ENCODE results near the gene MYLK3.
"Not testable (repeated sequence)": the region's sequence is repeated elsewhere in the genome, so short reads cannot be mapped to it uniquely, and the experiment has no call there.

Gene MYLK3

DNA sequence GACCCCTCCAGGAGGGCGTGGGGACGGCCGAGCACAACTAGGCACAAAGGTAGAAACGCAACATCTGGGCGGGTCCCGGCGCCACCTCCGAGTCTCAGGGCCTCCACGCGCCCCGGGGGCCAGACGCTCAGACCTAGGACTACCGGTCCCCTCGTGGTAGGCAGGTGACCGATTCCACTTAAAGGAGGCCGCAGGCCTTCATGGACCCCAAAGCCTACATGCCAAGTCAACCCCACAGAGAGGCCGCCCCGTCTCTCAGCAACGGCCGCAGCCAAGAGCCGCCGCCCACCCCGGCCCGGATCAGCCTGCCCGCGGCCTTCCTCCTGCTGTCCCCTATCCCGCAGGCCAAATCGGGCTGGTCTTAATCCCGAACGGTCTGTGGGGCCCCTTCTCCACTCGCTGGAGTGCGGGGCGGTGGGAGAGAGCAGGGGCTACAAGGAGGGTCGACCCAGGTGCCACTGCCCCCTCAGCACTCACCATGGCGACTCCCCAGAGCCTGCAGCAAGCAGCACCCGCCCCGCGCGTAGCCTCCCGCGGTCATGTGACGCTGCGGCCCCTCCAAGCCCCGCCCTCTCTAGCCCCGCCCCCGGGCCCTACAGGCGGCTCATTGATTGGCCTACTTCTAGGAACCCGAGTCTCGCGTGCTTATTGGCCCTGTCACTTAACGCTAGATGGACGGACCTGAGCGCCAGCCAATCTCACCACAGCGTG, 59.3 kb downstream of the MYLK3 start, which contains the start of gene VPS35:
Gene VPS35 (minus strand): TSS at position 525 of the 711 bp plus-strand sequence. CDS start 45 bp downstream, at position 480.
- DNase-seq = peak; percentile 98

DNA sequence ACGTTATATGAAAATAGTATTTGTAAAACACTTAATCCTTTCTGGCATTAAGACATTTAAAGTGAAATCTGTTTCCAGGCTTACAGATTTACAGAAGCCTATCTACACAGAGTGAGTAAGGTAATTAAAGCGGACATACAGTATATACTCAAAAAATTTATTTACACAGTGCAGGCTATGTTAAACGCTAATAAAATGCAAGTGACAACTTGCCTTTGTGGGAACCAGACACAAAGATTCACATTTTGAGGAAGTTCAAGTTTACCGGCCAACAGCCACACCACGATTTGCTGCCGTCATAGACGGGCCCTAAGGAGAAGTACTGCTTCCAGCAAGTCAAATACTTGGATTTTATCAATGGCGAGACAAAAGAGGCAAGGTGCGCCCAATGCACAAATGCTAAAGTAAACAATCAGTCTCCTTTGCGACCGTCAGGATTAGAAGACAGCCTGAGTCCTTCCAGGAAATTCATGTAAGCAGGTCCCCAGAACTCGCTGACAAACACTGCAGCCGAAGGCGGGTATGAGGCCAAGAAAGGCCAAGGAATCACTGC, 60.0 kb downstream of the MYLK3 start:
- no peak for DNase-seq

DNA sequence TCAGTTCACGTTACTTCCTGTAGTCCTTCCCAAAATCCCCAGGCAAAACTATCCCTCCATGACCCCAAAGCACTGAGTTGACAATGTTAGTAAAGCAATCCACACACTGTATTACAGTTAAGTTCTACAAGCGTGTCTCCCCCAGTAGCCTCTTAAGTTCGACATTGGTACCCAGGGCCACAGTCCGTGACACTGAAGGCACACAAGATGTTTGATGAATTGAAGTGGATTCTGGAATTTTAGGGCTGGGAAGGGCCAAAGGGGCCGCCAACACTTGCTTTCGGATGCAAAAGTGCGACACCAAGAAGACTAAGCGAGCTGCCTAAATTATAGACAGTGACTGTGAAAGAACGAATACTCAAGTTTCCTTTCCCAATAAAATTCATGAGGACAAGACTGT, 60.7 kb downstream of the MYLK3 start:
- DNase-seq = no peak

DNA sequence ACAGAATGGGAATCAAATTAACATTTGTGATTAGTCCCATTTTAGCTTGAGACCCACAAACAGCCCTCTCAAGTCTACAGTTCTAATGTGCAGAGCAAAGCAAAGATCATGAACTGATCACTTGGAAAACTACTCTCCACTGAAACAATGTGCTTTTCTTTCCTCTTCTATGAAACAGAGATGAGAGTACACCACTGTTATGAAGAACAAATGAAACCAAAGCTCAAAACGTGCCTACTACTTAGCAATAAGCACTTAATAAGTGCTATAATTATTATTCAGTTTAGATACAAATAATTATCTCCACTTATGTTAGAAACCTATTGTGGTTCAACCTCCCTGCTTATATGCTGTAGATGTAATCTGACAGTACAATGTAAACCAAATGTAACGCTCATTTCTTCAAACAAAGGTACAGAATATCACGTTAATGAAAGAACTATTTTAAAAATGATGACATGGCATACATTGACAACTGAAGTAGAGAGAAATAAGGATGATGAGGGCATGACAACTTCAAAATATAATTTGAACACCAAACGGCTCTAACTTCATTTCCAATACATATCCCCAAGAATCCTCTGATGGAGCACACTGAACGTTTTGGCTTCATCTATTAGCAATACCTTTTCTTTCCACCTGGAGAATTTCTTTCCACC, 61.2 kb downstream of the MYLK3 start:
- no peak for DNase-seq

DNA sequence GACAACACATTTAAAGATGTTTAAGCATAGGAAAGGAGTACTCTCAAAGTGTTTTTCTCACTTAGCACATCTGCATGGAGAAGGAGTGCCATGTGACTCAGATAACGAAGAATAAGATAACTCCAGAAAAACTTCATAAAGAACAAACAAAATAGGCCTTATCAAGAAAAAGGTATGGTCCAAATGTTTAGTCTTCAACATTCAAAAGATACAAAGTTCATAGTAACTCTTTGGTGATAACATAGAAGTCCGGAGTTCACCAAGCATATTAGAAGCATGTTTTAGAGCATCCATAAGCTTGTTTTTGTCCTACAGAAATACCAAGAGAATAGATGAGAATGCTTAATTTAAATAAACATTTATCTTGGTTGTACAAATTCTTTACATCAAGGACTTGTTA, 66.3 kb downstream of the MYLK3 start:
- DNase-seq = not testable (repeated sequence)

DNA sequence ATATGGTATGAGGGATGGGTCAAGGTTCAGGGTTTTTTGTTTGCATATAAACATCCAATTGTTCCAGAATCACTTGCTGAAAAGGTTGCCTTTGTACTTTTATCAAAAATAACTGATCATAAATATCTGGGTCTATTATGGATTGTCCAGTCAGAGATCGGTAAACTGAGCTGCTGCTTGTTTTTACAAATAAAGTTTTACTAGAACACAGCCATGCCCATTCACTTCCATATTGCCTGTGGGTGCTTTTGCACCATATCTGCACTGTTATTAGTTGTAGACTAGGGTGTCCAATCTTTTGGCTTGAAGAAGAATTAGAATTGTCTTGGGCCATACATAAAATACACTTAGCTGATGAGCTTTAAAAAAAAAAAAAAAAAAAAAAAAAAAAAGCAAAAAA, 70.2 kb downstream of the MYLK3 start:
- not testable (repeated sequence) for DNase-seq

DNA sequence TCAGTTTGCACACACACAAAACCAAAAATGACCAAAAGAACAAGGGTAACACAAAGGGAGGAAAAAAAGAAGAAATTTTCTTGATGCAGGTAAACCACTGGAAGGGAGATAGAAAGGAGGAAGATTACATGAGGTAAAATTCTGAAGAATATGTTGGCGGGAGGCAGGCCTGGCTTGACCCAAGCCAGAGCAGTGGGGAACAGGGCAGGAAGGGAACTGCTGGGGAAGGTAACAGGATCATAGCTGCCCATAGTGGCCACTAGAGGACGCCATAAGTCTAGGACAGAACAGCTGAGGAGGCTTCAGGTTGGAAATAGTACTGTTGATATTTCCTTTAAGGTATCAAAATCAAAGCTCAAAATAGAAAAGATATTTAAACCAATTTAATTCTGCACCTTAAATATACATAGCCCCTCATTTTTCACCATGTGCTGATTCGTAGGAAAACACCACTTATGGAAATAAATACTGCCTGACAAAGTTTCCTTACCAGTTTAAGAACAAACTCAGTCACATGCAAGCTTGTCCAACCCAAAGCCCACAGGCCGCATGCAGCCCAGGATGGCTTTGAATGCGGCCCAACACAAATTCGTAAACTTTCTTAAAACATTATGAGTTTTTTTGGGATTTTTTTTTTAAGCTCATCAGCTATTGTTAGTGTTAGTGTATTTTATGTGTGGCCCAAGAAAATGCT, 74.7 kb downstream of the MYLK3 start:
- DNase-seq = no peak

DNA sequence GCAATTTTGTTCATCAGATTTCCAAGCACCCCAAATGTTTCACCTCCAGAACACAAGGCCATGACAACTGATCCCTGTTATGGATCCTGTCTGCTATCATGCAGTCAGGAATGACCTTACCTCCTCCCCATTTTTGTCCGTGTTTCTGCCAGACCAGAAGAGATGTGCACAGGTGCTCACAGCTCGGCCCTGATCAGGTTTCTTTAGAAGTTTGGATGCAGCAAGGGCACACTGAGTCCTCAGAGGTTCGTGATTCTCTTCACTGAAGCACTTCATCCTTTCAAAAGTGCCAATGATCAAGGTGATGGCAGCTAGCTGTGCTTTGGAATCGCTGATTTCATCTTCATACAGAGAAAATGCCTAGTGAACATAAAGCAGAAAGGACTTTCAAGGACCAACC, 86.0 kb downstream of the MYLK3 start:
- no peak for DNase-seq

DNA sequence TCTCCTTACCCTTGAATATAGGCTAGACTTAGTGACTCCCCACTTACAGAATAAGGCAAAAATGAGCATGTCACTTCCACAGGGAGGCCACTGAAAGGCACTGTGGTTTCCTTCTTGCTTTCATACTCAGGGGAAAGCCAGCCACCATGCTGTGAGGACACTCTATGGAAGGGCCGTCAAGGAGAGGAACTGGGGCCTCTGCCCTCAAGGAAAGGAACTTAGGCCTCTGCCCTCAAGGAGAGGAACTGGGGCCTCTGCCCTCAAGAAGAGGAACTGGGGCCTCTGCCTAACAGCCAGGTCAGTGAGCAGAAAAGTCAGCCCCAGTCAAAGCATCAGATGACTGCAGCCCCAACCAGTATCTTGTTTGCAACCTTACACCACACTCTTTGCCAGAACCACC, 89.2 kb downstream of the MYLK3 start:
- DNase-seq = no peak
